Activated T-helper 17 cell treated with anti-CD3 and anti-CD28 coated beads, Interleukin-2, amount 50 U/mL, for 72 hours (primary cell): Measurements from ENCODE around the gene SNHG17. TPM values are rescaled to one million over a fixed set of nuclear protein-coding genes. Genes with fewer than 3 reads are reported as not detected.
"Not testable (repeated sequence)": the region's sequence is repeated elsewhere in the genome, so short reads cannot be mapped to it uniquely, and the experiment has no call there.

Source experiments
- ATAC-seq: fragments of 150-1000 bp; cut with Tn5 transposase; replicated peaks from 2 replicates; pipeline ENCODE4 v1.10.0; 2021; ENCODE audit warnings: mild to moderate bottlenecking, moderate library complexity
- H3K27ac Mint-ChIP-seq: one replicate; pipeline ENCODE4 v1.8.0; 2022; ENCODE audit warnings: mixed read lengths
- H3K27me3 Mint-ChIP-seq: one replicate; pipeline ENCODE4 v1.8.0; 2022; ENCODE audit warnings: mixed read lengths
- H3K36me3 Mint-ChIP-seq: one replicate; pipeline ENCODE4 v1.8.0; 2022; ENCODE audit warnings: low read depth, mild to moderate bottlenecking, mixed read lengths
- H3K4me1 Mint-ChIP-seq: one replicate; pipeline ENCODE4 v1.8.0; 2022; ENCODE audit warnings: mixed read lengths
- H3K4me3 Mint-ChIP-seq: one replicate; pipeline ENCODE4 v1.8.0; 2022; ENCODE audit warnings: mild to moderate bottlenecking, mixed read lengths
- H3K9me3 Mint-ChIP-seq: one replicate; pipeline ENCODE4 v1.8.0; 2022; ENCODE audit warnings: mixed read lengths
- total RNA-seq, 2 donors: library from RNA; stranded (reverse); gene quantifications; one replicate each; pipeline ENCODE4 v1.2.3, GENCODE V29; 2022

Gene SNHG17
- total RNA-seq, 2 donors from 2014 or later, result 60.5 to 142 TPM

- H3K9me3 Mint-ChIP-seq, result no peaks in the 10 kb centered on the region
- peak overlapping the region; percentile 94 for H3K27ac Mint-ChIP-seq
- peak; percentile 10 for ATAC-seq
- H3K4me3 Mint-ChIP-seq, result peak overlapping the region; percentile 92
- peaks cover 14% of the 10 kb centered on the region for H3K4me1 Mint-ChIP-seq
- no peaks in the 10 kb centered on the region for H3K27me3 Mint-ChIP-seq
- peaks cover 50% of the 10 kb centered on the region for H3K36me3 Mint-ChIP-seq
Observed at GRCh38 chr20:38435555-38435939, 419 bp upstream of the SNHG17 start.

DNA sequence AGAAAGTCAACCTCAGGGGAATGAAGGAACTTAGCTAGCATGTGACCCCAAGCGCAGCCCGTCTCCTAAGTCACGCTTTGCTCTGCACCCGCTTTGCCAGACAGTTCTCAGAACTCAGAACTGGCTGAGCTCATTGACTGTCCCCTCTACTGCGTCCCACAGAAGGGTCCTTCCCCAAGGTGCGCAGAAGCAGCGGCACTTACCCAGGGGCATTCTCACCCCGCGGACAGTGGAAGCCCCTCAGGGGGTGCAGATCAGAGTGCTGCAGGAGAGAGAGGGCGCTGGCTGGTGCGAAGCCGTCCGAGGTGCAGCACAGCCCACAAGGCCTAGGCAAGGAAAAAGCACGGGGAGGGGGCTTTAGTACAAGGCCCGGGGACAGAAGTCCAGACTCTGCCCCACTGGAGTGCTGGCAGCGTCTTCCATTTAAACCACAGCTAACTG is 807 bp downstream of the SNHG17 start:
- ATAC-seq, result peak; percentile 28
- H3K36me3 Mint-ChIP-seq, result peaks cover 63% of the 10 kb centered on the region
- H3K4me3 Mint-ChIP-seq, result peak overlapping the region; percentile 92
- H3K9me3 Mint-ChIP-seq, result no peaks in the 10 kb centered on the region
- peaks cover 15% of the 10 kb centered on the region for H3K4me1 Mint-ChIP-seq
- peak overlapping the region; percentile 94 for H3K27ac Mint-ChIP-seq
- no peaks in the 10 kb centered on the region for H3K27me3 Mint-ChIP-seq

GRCh38 chr20:38433304-38433972 is 1.7 kb downstream of the SNHG17 start:
- H3K9me3 Mint-ChIP-seq, result no peaks in the 10 kb centered on the region

GRCh38 chr20:38432870-38433269 is 2.3 kb downstream of the SNHG17 start:
- Mint-ChIP-seq H3K27ac (peak overlapping the region; percentile 94), H3K36me3 (peaks cover 77% of the 10 kb centered on the region), H3K4me3 (peak overlapping the region; percentile 92), H3K4me1 (peaks cover 22% of the 10 kb centered on the region)
- not testable (repeated sequence) for ATAC-seq, H3K27me3 Mint-ChIP-seq, H3K9me3 Mint-ChIP-seq

More at GRCh38 chr20:38433304-38433972, 1.7 kb downstream of the SNHG17 start:
- no peak for ATAC-seq
- Mint-ChIP-seq H3K4me3 (peak overlapping the region; percentile 92), H3K27ac (peak overlapping the region; percentile 94), H3K27me3 (no peaks in the 10 kb centered on the region), H3K36me3 (peaks cover 71% of the 10 kb centered on the region), H3K4me1 (peaks cover 22% of the 10 kb centered on the region)

GRCh38 chr20:38432292-38432691 is 2.8 kb downstream of the SNHG17 start:
- Mint-ChIP-seq H3K9me3 (no peaks in the 10 kb centered on the region), H3K4me1 (peaks cover 22% of the 10 kb centered on the region), H3K4me3 (peak overlapping the region; percentile 92), H3K27ac (peak overlapping the region; percentile 94), H3K36me3 (peaks cover 83% of the 10 kb centered on the region), H3K27me3 (no peaks in the 10 kb centered on the region)
- no peak for ATAC-seq

- Mint-ChIP-seq H3K27me3 (no peaks in the 10 kb centered on the region), H3K27ac (peak overlapping the region; percentile 94), H3K4me1 (peaks cover 33% of the 10 kb centered on the region), H3K4me3 (peak overlapping the region; percentile 92), H3K36me3 (peaks cover 98% of the 10 kb centered on the region), H3K9me3 (no peaks in the 10 kb centered on the region)
- ATAC-seq, result no peak
Observed at GRCh38 chr20:38430679-38431325, 4.3 kb downstream of the SNHG17 start.

- ATAC-seq, result no peak
- Mint-ChIP-seq H3K27ac (peak overlapping the region; percentile 69), H3K4me3 (peak overlapping the region; percentile 7), H3K9me3 (no peaks in the 10 kb centered on the region), H3K36me3 (peaks cover 100% of the 10 kb centered on the region), H3K4me1 (peaks cover 34% of the 10 kb centered on the region), H3K27me3 (no peaks in the 10 kb centered on the region)
Observed at GRCh38 chr20:38429301-38429700, 5.8 kb downstream of the SNHG17 start.

GRCh38 chr20:38428800-38429199 is 6.3 kb downstream of the SNHG17 start:
- Mint-ChIP-seq H3K4me3 (peak overlapping the region; percentile 7), H3K27ac (peak overlapping the region; percentile 69), H3K9me3 (no peaks in the 10 kb centered on the region), H3K27me3 (no peaks in the 10 kb centered on the region), H3K4me1 (peaks cover 32% of the 10 kb centered on the region), H3K36me3 (peaks cover 100% of the 10 kb centered on the region)
- no peak for ATAC-seq

- no peak for ATAC-seq
- Mint-ChIP-seq H3K4me3 (no peak overlapping the region), H3K9me3 (no peaks in the 10 kb centered on the region), H3K4me1 (peaks cover 34% of the 10 kb centered on the region), H3K36me3 (peaks cover 100% of the 10 kb centered on the region), H3K27ac (peak overlapping the region; percentile 31), H3K27me3 (no peaks in the 10 kb centered on the region)
Observed at GRCh38 chr20:38427655-38428023, 7.5 kb downstream of the SNHG17 start.

DNA sequence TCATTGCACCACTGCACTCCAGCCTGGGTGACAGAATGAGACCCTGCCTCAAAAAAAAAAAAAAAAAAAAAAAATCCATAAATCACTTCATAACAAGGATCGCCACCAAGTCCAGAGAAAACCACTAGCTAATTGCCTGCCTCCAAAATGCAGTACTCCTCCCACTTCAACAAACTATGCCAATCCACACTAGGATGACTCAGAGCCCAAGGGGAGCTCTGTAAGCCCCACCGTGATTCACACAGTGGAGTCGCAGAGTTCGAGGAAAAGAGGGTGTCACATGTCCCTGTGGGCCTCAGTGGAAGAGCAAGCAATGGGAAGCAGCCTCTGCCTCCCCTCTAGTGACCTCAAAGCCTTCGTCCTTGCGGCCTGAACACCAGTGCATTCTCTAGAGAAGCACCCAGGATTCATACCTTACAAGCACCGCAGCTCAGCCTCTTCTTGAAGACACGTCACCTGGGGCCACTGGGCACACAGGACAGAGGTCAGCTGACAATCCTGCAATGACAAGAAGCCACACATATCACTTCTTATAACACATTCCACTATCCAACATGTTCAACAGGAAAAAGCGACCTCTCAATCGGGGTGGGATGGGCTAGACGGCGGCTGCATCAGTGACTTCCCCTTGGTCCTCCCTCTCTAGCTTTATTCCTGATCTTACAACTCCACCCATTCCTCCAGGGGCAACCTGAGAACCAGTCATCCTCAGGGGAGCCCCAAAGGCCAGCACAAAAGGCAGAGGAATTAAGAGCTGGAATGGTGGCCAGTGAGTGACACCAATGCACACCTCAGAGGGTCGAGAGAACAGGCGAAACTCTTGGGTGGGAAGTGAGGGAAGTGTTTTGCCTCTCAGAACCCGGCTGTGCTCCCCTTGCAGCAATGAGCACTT is 8.9 kb downstream of the SNHG17 start:
- H3K4me3 Mint-ChIP-seq, result no peak overlapping the region
- no peaks in the 10 kb centered on the region for H3K27me3 Mint-ChIP-seq
- no peaks in the 10 kb centered on the region for H3K9me3 Mint-ChIP-seq
- peaks cover 100% of the 10 kb centered on the region for H3K36me3 Mint-ChIP-seq
- peak overlapping the region; percentile 31 for H3K27ac Mint-ChIP-seq
- peak; percentile 91 for ATAC-seq
- peaks cover 31% of the 10 kb centered on the region for H3K4me1 Mint-ChIP-seq

DNA sequence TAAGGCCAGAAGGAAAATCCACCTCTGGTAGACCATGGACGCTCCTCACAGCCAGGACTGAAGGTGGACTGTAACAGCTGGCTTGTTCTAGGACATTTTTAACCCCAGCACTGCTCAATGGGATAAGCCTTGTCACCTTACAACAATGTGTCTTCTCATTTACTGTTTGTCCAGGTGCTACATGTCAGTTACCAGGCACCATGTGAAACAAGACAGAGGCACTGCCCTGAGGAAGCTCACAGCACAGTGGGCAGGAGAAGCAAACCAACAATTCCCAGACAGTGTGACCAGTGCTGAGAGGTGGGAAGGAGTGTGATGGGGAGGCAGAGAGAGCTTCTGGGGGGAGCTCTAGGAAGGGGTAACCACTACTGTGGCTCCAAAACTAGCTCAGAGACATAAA is 10.7 kb downstream of the SNHG17 start:
- no peak overlapping the region for H3K4me3 Mint-ChIP-seq
- H3K9me3 Mint-ChIP-seq, result no peaks in the 10 kb centered on the region
- peaks cover 31% of the 10 kb centered on the region for H3K4me1 Mint-ChIP-seq
- H3K27ac Mint-ChIP-seq, result no peak overlapping the region
- H3K36me3 Mint-ChIP-seq, result peaks cover 100% of the 10 kb centered on the region
- ATAC-seq, result no peak
- no peaks in the 10 kb centered on the region for H3K27me3 Mint-ChIP-seq

- no peaks in the 10 kb centered on the region for H3K9me3 Mint-ChIP-seq
- no peaks in the 10 kb centered on the region for H3K27me3 Mint-ChIP-seq
- no peak overlapping the region for H3K4me3 Mint-ChIP-seq
- peaks cover 100% of the 10 kb centered on the region for H3K36me3 Mint-ChIP-seq
- H3K27ac Mint-ChIP-seq, result no peak overlapping the region
- peaks cover 24% of the 10 kb centered on the region for H3K4me1 Mint-ChIP-seq
- ATAC-seq, result no peak
Observed at GRCh38 chr20:38423541-38423940, 11.6 kb downstream of the SNHG17 start.

DNA sequence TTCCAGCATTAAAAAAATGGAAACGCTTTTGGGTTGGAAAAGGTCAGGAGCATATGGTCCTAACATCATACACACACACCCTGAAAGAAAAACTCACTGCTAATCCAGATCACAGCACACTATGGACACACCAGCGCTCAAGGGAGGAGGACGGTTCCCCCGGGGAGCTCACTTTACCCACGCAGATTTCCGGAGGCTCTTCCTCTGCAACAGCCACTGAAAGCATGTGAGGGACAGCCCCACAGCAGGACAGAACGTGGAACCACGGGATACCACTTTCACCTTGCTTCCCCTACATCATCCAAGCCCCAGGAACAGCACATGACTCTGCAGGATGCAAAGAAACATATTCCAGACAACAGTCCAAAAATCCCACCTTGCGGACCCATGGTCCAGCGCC is 13.2 kb downstream of the SNHG17 start:
- no peak for ATAC-seq
- no peaks in the 10 kb centered on the region for H3K27me3 Mint-ChIP-seq
- no peaks in the 10 kb centered on the region for H3K9me3 Mint-ChIP-seq
- H3K36me3 Mint-ChIP-seq, result peaks cover 97% of the 10 kb centered on the region
- peak overlapping the region; percentile 1 for H3K27ac Mint-ChIP-seq
- no peak overlapping the region for H3K4me3 Mint-ChIP-seq
- H3K4me1 Mint-ChIP-seq, result peaks cover 20% of the 10 kb centered on the region

DNA sequence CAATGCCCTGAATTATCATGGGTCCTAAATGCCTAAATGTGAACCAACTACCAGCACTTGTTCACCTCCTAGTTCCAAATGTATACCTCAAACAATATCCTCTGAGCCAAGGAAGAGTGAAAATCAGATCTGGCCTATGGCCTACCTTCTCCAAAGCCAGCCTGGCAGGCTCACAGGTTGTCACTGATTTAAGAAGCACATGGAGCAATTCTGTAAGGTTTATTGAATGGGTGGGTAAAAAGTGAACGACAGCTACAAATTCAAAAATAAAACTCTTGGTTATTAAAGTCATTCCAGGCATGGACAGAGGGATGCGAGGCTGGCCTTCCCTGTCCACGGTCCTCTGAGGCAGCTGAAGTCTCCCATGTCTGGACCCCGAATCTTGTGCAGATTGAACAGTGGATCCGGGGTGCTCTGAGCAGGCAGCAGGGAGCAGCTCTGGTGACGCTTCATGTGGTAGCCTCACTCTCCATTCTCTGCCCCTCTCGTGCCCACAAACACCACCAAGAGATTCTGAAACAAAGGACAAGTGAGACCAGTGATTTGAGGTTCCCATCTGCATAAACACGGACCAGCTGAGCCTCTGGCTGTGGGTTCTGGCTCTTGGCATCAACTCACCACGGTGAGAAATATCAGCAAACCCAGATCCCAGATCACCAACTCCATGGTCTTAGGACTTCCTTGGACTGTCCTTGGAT is 14.6 kb downstream of the SNHG17 start:
- Mint-ChIP-seq H3K4me3 (no peak overlapping the region), H3K27ac (peak overlapping the region; percentile 65), H3K4me1 (peaks cover 12% of the 10 kb centered on the region), H3K27me3 (no peaks in the 10 kb centered on the region), H3K9me3 (no peaks in the 10 kb centered on the region), H3K36me3 (peaks cover 97% of the 10 kb centered on the region)
- ATAC-seq, result no peak
